H1 (cell line): ENCODE measurements around the gene SIT1. TPM values are rescaled to one million over a fixed set of nuclear protein-coding genes. Genes with fewer than 3 reads are reported as not detected.
"Not testable (repeated sequence)": the region's sequence is repeated elsewhere in the genome, so short reads cannot be mapped to it uniquely, and the experiment has no call there.

ENCODE experiments used
- CTCF ChIA-PET: fragments of 300-600 bp; sonication (Branson Sonifier 250); formaldehyde crosslinking; loops from one replicate; lab custom pipeline; 2021; ENCODE audit not compliant: partially characterized antibody; lab: Charles Lee
- POLR2A ChIA-PET: fragments of 300-600 bp; sonication (Branson Sonifier 250); formaldehyde crosslinking; loops from one replicate; lab custom pipeline; 2021; ENCODE audit warnings: inconsistent platforms; ENCODE audit not compliant: partially characterized antibody; lab: Charles Lee
- DNase-seq, 2 experiments: peaks; one replicate each; pipeline versions ENCODE4 v3.0.0 to v3.0.0-alpha.2; 2010 to 2022; ENCODE audit warnings: low spot score in 2 of 2, low read depth in 1 of 2, mixed read lengths in 1 of 2
- FAIRE-seq: peaks from 2 replicates; lab custom pipeline; 2011; peaks lifted over from hg19 to GRCh38; lab: Jason Lieb, UNC
- H2AFZ ChIP-seq: 2 replicates; pipeline ENCODE4 v1.8.1; 2012; ENCODE audit warnings: low read length, inconsistent platforms
- H2AK5ac ChIP-seq: 2 replicates; pipeline ENCODE4 v1.6.1; 2013; ENCODE audit warnings: low read depth, low read length
- H2BK120ac ChIP-seq: replicated peaks from 2 replicates; pipeline ENCODE3; 2013; ENCODE audit warnings: low read depth, low read length, inconsistent platforms
- H2BK12ac ChIP-seq: 2 replicates; pipeline ENCODE4 v1.6.1; 2013; ENCODE audit warnings: low read depth, low read length
- H2BK15ac ChIP-seq: 2 replicates; pipeline ENCODE4 v1.6.1; 2013; ENCODE audit warnings: low read length
- H2BK20ac ChIP-seq: 2 replicates; pipeline ENCODE4 v1.6.1; 2013; ENCODE audit warnings: low read length
- H2BK5ac ChIP-seq: 2 replicates; pipeline ENCODE4 v1.6.1; 2013; ENCODE audit warnings: low read depth, low read length
- H3K14ac ChIP-seq: 2 replicates; pipeline ENCODE4 v1.6.1; 2013; ENCODE audit warnings: inconsistent platforms; ENCODE audit not compliant: insufficient read length
- H3K18ac ChIP-seq: 2 replicates; pipeline ENCODE4 v1.6.1; 2013; ENCODE audit warnings: low read length; ENCODE audit errors: extremely low read depth
- H3K23ac ChIP-seq: 2 replicates; pipeline ENCODE4 v1.6.1; 2013; ENCODE audit warnings: inconsistent platforms; ENCODE audit not compliant: insufficient read length
- H3K23me2 ChIP-seq: 2 replicates; pipeline ENCODE4 v1.6.1; 2013; ENCODE audit warnings: low read depth, low read length
- H3K27ac ChIP-seq: 2 replicates; pipeline ENCODE4 v1.6.1; 2011; ENCODE audit warnings: low read depth, low read length, inconsistent platforms
- H3K27me3 ChIP-seq, 4 experiments: replicated peaks in 1 of 4; 1 replicate in 1 of 4; 2 replicates in 3 of 4; pipeline versions ENCODE4 v1.6.1 to v1.8.1; 2011 to 2013; ENCODE audit warnings: low read length in 3 of 4, mild to moderate bottlenecking in 3 of 4, inconsistent platforms in 2 of 4, mixed read lengths in 2 of 4, moderate library complexity in 1 of 4; ENCODE audit not compliant: control insufficient read depth in 3 of 4, insufficient read depth in 3 of 4; ENCODE audit errors: extremely low read depth in 1 of 4
- H3K36me3 ChIP-seq, 4 experiments: 2 replicates each; pipeline versions ENCODE4 v1.6.1 to v1.8.1; 2011 to 2013; ENCODE audit warnings: mild to moderate bottlenecking in 4 of 4, low read length in 3 of 4, moderate library complexity in 2 of 4, control low read depth in 1 of 4, inconsistent platforms in 1 of 4; ENCODE audit not compliant: insufficient read depth in 4 of 4, control insufficient read depth in 2 of 4
- H3K4ac ChIP-seq: replicated peaks from 2 replicates; pipeline ENCODE3; 2013; ENCODE audit warnings: low read length, low read depth, mixed read lengths, inconsistent platforms; ENCODE audit not compliant: insufficient read length
- H3K4me1 ChIP-seq, 4 experiments: replicated peaks in 1 of 4; 1 replicate in 1 of 4; 2 replicates in 3 of 4; pipeline versions ENCODE4 v1.6.1 to v1.8.1; 2011 to 2013; ENCODE audit warnings: low read length in 3 of 4, inconsistent platforms in 2 of 4, mixed read lengths in 1 of 4; ENCODE audit not compliant: insufficient read depth in 4 of 4, control insufficient read depth in 3 of 4
- H3K4me2 ChIP-seq, 2 experiments: 2 replicates each; pipeline versions ENCODE4 v1.6.1 to v1.8.1; 2011 to 2013; ENCODE audit warnings: low read depth in 2 of 2, low read length in 2 of 2, control low read depth in 1 of 2, inconsistent platforms in 1 of 2, mild to moderate bottlenecking in 1 of 2; ENCODE audit not compliant: insufficient read depth in 1 of 2
- H3K4me3 ChIP-seq, 4 experiments: fragments of 200-600, 300-600 bp in 1 of 4; sonication (generic), shearing (Covaris generic), sonication (Bioruptor Twin) in 1 of 4; 2 replicates each; pipeline versions ENCODE4 v1.5.1 to v1.8.1; 2011 to 2016; ENCODE audit warnings: low read length in 4 of 4, low read depth in 3 of 4, control low read depth in 2 of 4, inconsistent platforms in 2 of 4, mild to moderate bottlenecking in 2 of 4, mixed read lengths in 1 of 4, moderate library complexity in 1 of 4; ENCODE audit not compliant: insufficient read depth in 2 of 4; ENCODE audit errors: extremely low read depth in 1 of 4
- H3K56ac ChIP-seq: replicated peaks from 2 replicates; pipeline ENCODE3; 2013; ENCODE audit warnings: low read depth, mild to moderate bottlenecking, mixed read lengths, low read length, inconsistent platforms; ENCODE audit not compliant: insufficient read length
- H3K79me1 ChIP-seq: 2 replicates; pipeline ENCODE4 v1.6.1; 2013; ENCODE audit warnings: low read depth, low read length, control low read depth
- H3K79me2 ChIP-seq, 2 experiments: 2 replicates each; pipeline versions ENCODE4 v1.6.1 to v1.8.1; 2012 to 2013; ENCODE audit warnings: low read length in 2 of 2, mild to moderate bottlenecking in 2 of 2, inconsistent platforms in 1 of 2; ENCODE audit not compliant: insufficient read depth in 2 of 2, control insufficient read depth in 1 of 2
- H3K9ac ChIP-seq, 4 experiments: replicated peaks in 1 of 4; 1 replicate in 1 of 4; 2 replicates in 3 of 4; pipeline versions ENCODE4 v1.6.1 to v1.8.1; 2011 to 2013; ENCODE audit warnings: low read depth in 3 of 4, low read length in 3 of 4, control low read depth in 2 of 4, mild to moderate bottlenecking in 2 of 4, moderate library complexity in 2 of 4, inconsistent platforms in 1 of 4; ENCODE audit errors: extremely low read depth in 1 of 4
- H3K9me3 ChIP-seq, 2 experiments: 2 replicates each; pipeline versions ENCODE4 v1.6.1 to v1.8.1; 2012 to 2013; ENCODE audit warnings: mild to moderate bottlenecking in 2 of 2, moderate library complexity in 2 of 2, control low read depth in 1 of 2, inconsistent platforms in 1 of 2, low read depth in 1 of 2, low read length in 1 of 2, mixed read lengths in 1 of 2; ENCODE audit not compliant: insufficient read depth in 2 of 2
- H4K20me1 ChIP-seq, 2 experiments: replicated peaks in 1 of 2; 2 replicates each; pipeline versions ENCODE3 to v1.8.1; 2011 to 2013; ENCODE audit warnings: inconsistent platforms in 2 of 2, low read length in 2 of 2, mild to moderate bottlenecking in 1 of 2; ENCODE audit not compliant: insufficient read depth in 2 of 2, control insufficient read depth in 1 of 2
- H4K5ac ChIP-seq: 2 replicates; pipeline ENCODE4 v1.6.1; 2013; ENCODE audit warnings: low read length, low read depth, mixed read lengths, inconsistent platforms; ENCODE audit not compliant: insufficient read length
- H4K8ac ChIP-seq: 2 replicates; pipeline ENCODE4 v1.8.0; 2013; ENCODE audit warnings: mild to moderate bottlenecking, moderate library complexity, low read length, inconsistent platforms; ENCODE audit not compliant: insufficient read depth; ENCODE audit errors: extremely low read depth
- H4K91ac ChIP-seq: replicated peaks from 2 replicates; pipeline ENCODE3; 2013; ENCODE audit warnings: low read length, mixed read lengths, inconsistent platforms; ENCODE audit not compliant: insufficient read length
- WGBS, 2 experiments: shearing (Covaris generic) in 1 of 2; methylation state at CpG; one replicate each; pipeline versions ENCODE4 v1.1.6 to v1.1.7; 2013 to 2015; ENCODE audit warnings: low lambda C conversion rate in 2 of 2, mixed read lengths in 2 of 2, inconsistent platforms in 1 of 2, low coverage in 1 of 2, missing lambda C conversion rate in 1 of 2; ENCODE audit not compliant: insufficient replicate concordance in 2 of 2, insufficient coverage in 1 of 2, insufficient read length in 1 of 2; ENCODE audit errors: extremely low coverage in 1 of 2, missing lambda C conversion rate in 1 of 2; 5-methylcytosine and 5-hydroxymethylcytosine counted together
- polyA plus RNA-seq, 7 experiments: library from polyadenylated mRNA; depleted of rRNA in 3 of 7; stranded (reverse) in 5 of 7; unstranded in 2 of 7; fragments of >200 nt in 5 of 7; fragments of 200-250 nt in 2 of 7; gene quantifications; 1 replicate in 5 of 7; 2 replicates in 1 of 7; 4 replicates in 1 of 7; pipeline versions ENCODE4 v1.2.1 to v1.2.3, GENCODE V29; 2011 to 2013; ENCODE audit warnings: missing spikeins in 2 of 7, mixed read lengths in 2 of 7
- total RNA-seq: library from RNA; stranded (reverse); fragmentation: NEBNext Ultra II Directional; extraction: Animal tissue kit (Norgen Biotek cat#: 25700); gene quantifications from 2 replicates; pipeline ENCODE4 v1.2.1, GENCODE V29; 2021

The SIT1 gene
- total and polyA plus RNA-seq, 2 of the 8 experiments (the other 6 are each of a cell fraction or from before 2014, with no cell fraction given) = 8.2 to 12.8 TPM

DNA sequence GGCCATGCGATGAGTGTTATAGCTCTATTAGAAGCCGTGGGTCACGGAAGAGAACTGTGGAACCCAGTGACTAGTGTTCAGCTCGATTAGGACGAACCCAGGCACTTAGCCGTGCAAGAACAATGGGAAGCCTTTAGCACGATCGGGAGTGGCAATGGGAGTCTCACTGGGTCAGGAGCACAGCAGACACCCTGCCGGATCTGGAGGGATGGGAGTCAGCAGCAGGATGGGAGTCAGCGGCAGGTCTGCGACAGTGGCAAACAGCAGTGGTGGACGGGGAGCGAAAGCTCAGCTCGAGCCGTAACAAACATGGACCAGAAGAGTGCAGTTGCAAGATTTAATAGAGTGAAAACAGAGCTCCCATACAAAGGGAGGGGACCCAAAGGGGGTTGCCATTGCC is 10.3 kb downstream of the SIT1 start:
- H3K36me3 ChIP-seq, H3K27ac ChIP-seq, H3K9ac ChIP-seq, H3K27me3 ChIP-seq, H3K56ac ChIP-seq, H2BK5ac ChIP-seq, H2BK120ac ChIP-seq, H4K5ac ChIP-seq, H3K23me2 ChIP-seq, H3K23ac ChIP-seq, H2BK15ac ChIP-seq, H3K79me1 ChIP-seq, DNase-seq, H3K18ac ChIP-seq, H3K4me2 ChIP-seq, H3K4me1 ChIP-seq, FAIRE-seq, H2AFZ ChIP-seq, H3K9me3 ChIP-seq, H2BK12ac ChIP-seq, H2AK5ac ChIP-seq, H3K79me2 ChIP-seq, H4K8ac ChIP-seq, H2BK20ac ChIP-seq, H3K4me3 ChIP-seq, H3K4ac ChIP-seq, H4K91ac ChIP-seq, H4K20me1 ChIP-seq, H3K14ac ChIP-seq: not testable (repeated sequence)
- ChIA-PET CTCF (interaction anchor here (1.0 to 1.3 kb wide), 3 partner anchors 21 to 187 kb away, joined by 3 to 4 read pairs (median 3); no protein-coding TSS in a partner anchor), POLR2A (interaction anchor here (0.7 kb wide), 1 partner anchor 18 kb away, joined by 3 read pairs; the partner anchor contains the start of genes CCDC107 and RMRP)
- WGBS, 2 experiments = 97% methylated on average over 15 of the region's 15 CpGs; no CpG with 5 or more reads in 1 of the 2 experiments
